ENCODE data around the gene WDR90. TPM values are rescaled to one million over a fixed set of nuclear protein-coding genes. Genes with fewer than 3 reads are reported as not detected.
A peak's percentile ranks its signal among the peaks of the same experiment; 100 is the strongest.

The WDR90 gene
- total RNA-seq, 1 donor from 2014 or later: 33.7 TPM

DNA sequence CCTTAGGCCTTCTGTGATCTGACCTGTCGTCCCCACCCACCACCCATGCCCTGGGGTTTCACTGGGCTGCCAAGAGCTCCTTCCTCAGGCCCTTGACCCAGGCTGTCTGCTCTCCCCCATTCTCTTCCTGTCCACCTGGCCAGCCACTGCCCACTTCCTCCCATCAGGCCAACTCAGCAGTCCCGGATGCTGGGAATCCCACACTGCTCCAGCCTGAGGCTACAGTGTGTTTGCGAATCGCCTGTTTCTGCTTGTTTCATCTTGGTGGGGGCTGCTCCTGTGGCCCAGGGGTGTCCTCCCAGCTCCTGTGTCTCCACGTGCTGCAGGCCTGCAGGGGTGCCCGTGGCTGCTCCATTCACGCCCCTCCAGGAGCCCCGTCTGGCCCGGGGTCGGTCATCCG is 64.9 kb downstream of the WDR90 start:
- DNase-seq (no peak), ATAC-seq (ENCODE audit: low read depth) (no peak)
- Mint-ChIP-seq H3K4me1 (peaks cover 11% of the 10 kb centered on the region), H3K27me3 (peaks cover 10% of the 10 kb centered on the region), H3K9me3 (no peaks in the 10 kb centered on the region), H3K4me3 (peak overlapping the region; percentile 36), H3K27ac (no peak overlapping the region), H3K36me3 (ENCODE audit: low read depth) (no peaks in the 10 kb centered on the region)
- POLR2A ChIA-PET: interaction anchor here (1.3 kb wide), 1 partner anchor 14 kb away, joined by 5 read pairs; no protein-coding TSS in a partner anchor
- intact Hi-C loops (cut with micrococcal nuclease): loop anchor here (1.0 to 5.0 kb wide), 2 partner anchors 74 to 163 kb away; partner anchors contain the start of genes CHTF18 and RPUSD1
- CTCF ChIA-PET: interaction anchor here (1.5 to 2.6 kb wide), 2 partner anchors 71 to 388 kb away, joined by 6 to 13 read pairs; no protein-coding TSS in a partner anchor
- TF ChIP-seq CTCF (IDR thresholded peaks at IDR 0.05): no peak

DNA sequence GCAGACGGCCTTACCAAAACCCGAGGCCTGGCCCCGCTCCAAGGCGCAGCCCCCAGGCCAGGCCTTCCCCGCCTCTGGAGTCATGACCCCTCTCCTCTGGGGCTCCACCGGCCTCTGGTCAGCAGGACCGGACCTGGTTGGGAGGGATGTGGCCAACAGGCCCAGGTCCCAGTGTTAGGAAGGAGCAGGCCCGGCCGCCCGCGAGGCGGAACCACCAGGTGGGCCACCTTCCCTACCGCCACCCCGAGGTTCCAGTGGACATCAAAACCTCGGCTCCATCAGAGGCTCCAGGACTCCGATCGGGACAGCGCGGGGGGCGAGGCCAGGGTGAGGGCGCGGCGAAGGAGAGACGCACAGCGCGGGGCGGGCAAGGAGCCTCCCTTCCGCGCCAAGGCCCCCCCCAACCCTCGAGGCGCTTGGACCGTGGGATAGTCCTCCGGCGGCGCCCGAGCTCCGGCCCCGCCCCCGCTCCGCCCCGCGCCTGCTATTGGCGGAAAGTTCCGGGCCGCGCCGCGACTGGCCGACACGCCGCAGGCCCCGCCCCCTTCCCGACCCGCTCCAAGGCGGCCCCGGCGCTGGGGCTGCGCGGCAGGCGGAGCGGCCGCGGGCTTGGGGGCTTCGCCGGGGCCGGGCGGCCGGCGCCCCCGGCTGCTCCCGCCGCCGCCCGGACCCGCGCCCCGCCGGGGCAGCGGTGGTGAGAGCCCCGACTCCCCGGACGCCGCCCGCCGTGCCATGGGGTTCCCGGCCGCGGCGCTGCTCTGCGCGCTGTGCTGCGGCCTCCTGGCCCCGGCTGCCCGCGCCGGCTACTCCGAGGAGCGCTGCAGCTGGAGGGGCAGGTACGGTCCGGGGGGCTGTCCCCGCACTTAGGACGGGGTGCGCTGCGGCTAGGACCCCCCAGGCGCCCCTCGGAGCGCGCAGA is 65.7 kb downstream of the WDR90 start, which contains the start of gene METRN:
TSS of gene METRN (plus strand) at position 561 of the 919 bp plus-strand sequence. CDS start at position 733, 172 bp downstream.
- ChIA-PET CTCF (interaction anchor here (0.6 to 1.5 kb wide), 4 partner anchors 13 to 74 kb away, joined by 3 to 6 read pairs (median 4); partner anchors contain the start of genes CHTF18, CIAO3 and RPUSD1), POLR2A (interaction anchor here (1.0 to 2.8 kb wide), 5 partner anchors 10 to 73 kb away, joined by 3 to 8 read pairs (median 5); partner anchors contain the start of genes CHTF18 and RPUSD1)
- DNase-seq: peak; percentile 89
- intact Hi-C loops (cut with micrococcal nuclease): loop anchor here (1.0 to 5.0 kb wide), 3 partner anchors 48 to 162 kb away; partner anchors contain the start of genes CHTF18 and RPUSD1
- Mint-ChIP-seq H3K36me3 (ENCODE audit: low read depth) (no peaks in the 10 kb centered on the region), H3K4me1 (peaks cover 16% of the 10 kb centered on the region), H3K4me3 (peak within 1 kb of the TSS; percentile 68), H3K27me3 (peaks cover 7% of the 10 kb centered on the region), H3K27ac (no peak within 1 kb of the TSS), H3K9me3 (no peaks in the 10 kb centered on the region)
- peak; percentile 91 for ATAC-seq (ENCODE audit: low read depth)
- TF ChIP-seq CTCF (IDR thresholded peaks at IDR 0.05): no peak

DNA sequence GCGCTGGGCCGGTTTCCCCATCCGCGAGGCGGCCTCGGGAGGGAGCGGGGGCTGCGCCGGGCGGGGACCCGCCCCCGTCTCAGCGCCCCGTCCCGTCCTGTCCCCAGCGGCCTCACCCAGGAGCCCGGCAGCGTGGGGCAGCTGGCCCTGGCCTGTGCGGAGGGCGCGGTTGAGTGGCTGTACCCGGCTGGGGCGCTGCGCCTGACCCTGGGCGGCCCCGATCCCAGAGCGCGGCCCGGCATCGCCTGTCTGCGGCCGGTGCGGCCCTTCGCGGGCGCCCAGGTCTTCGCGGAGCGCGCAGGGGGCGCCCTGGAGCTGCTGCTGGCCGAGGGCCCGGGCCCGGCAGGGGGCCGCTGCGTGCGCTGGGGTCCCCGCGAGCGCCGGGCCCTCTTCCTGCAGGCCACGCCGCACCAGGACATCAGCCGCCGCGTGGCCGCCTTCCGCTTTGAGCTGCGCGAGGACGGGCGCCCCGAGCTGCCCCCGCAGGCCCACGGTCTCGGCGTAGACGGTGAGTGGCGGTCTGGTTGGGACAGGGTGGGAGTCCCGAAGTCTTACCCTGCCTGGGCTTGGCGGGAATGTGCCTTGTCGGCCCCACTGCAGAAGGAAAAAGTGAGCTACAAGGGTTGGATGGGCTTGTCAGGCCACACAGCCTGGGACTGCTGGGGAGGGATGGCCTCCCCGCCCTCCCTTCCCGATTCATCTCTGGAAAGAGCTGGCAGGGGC is 66.5 kb downstream of the WDR90 start:
- Mint-ChIP-seq H3K4me1 (peaks cover 22% of the 10 kb centered on the region), H3K27ac (no peak overlapping the region), H3K4me3 (peak overlapping the region; percentile 68), H3K36me3 (ENCODE audit: low read depth) (no peaks in the 10 kb centered on the region), H3K27me3 (peaks cover 7% of the 10 kb centered on the region), H3K9me3 (no peaks in the 10 kb centered on the region)
- POLR2A ChIA-PET: interaction anchor here (0.7 to 2.8 kb wide), 10 partner anchors 9 to 365 kb away, joined by 3 to 8 read pairs (median 4); partner anchors contain the start of genes CHTF18, CIAO3, RPUSD1 and WDR24
- DNase-seq (peak; percentile 42), ATAC-seq (ENCODE audit: low read depth) (peak; percentile 7)
- intact Hi-C loops (cut with micrococcal nuclease): loop anchor here (1.0 kb wide), 1 partner anchor 48 kb away; no protein-coding TSS in a partner anchor
- CTCF ChIA-PET: interaction anchor here (0.6 to 1.2 kb wide), 4 partner anchors 12 to 73 kb away, joined by 3 to 4 read pairs (median 3); partner anchors contain the start of genes CHTF18, CIAO3 and RPUSD1
- TF ChIP-seq CTCF (IDR thresholded peaks at IDR 0.05): no peak

- H3K36me3 Mint-ChIP-seq (ENCODE audit: low read depth): no peaks in the 10 kb centered on the region
- DNase-seq (no peak), ATAC-seq (ENCODE audit: low read depth) (no peak)
- H3K4me1 Mint-ChIP-seq: peaks cover 22% of the 10 kb centered on the region
- ChIA-PET POLR2A (interaction anchor here (0.7 to 2.8 kb wide), 8 partner anchors 12 to 248 kb away, joined by 3 to 8 read pairs (median 4); partner anchors contain the start of genes CHTF18, CIAO3, RPUSD1 and WDR24), CTCF (interaction anchor here (0.9 kb wide), 1 partner anchor 27 kb away, joined by 3 read pairs; no protein-coding TSS in a partner anchor)
- no peak for TF ChIP-seq CTCF (IDR thresholded peaks at IDR 0.05)
- H3K4me3 Mint-ChIP-seq: peak overlapping the region; percentile 68
- H3K27ac Mint-ChIP-seq: no peak overlapping the region
- H3K27me3 Mint-ChIP-seq: peaks cover 7% of the 10 kb centered on the region
- intact Hi-C loops (cut with micrococcal nuclease): no loop called here
- H3K9me3 Mint-ChIP-seq: no peaks in the 10 kb centered on the region
These were observed 67.0 kb downstream of the WDR90 start for GRCh38 chr16:716200-716568.
